Liver (tissue), 3 donors: ENCODE data around the gene BAIAP2.

ENCODE experiments used
- ATF3 ChIP-seq: IDR thresholded peaks from 2 replicates; pipeline ENCODE4 v1.6.1; 2016; ENCODE audit warnings: antibody characterized with exemption
- CTCF ChIP-seq: fragments of 150-350 bp; IDR thresholded peaks from 2 replicates; pipeline ENCODE4 v1.5.1; 2017; ENCODE audit warnings: improper control_type of control experiment, low read depth, low read length; ENCODE audit not compliant: missing input control
- EGR1 ChIP-seq, 2 donors: IDR thresholded peaks; 2 replicates each; pipeline ENCODE4 v1.6.1; 2016 to 2018; ENCODE audit warnings: antibody characterized with exemption in 2 of 2, low read depth in 2 of 2
- HNF4A ChIP-seq, 2 donors: conservative IDR thresholded peaks; 2 replicates each; pipeline ENCODE4 v1.6.1; 2016; ENCODE audit warnings: antibody characterized with exemption in 2 of 2, mild to moderate bottlenecking in 2 of 2
- HNF4G ChIP-seq: IDR thresholded peaks from 2 replicates; pipeline ENCODE4 v1.6.1; 2016; ENCODE audit warnings: antibody characterized with exemption
- JUND ChIP-seq, 2 donors: IDR thresholded peaks; 2 replicates each; pipeline ENCODE4 v1.6.1; 2016; ENCODE audit warnings: antibody characterized with exemption in 2 of 2
- MAX ChIP-seq: IDR thresholded peaks from 2 replicates; pipeline ENCODE4 v1.6.1; 2016; ENCODE audit warnings: antibody characterized with exemption
- NR2F2 ChIP-seq: IDR thresholded peaks from 2 replicates; pipeline ENCODE4 v1.6.1; 2016; ENCODE audit warnings: antibody characterized with exemption
- RAD21 ChIP-seq, 2 donors: IDR thresholded peaks; 2 replicates each; pipeline ENCODE4 v1.6.1; 2016; ENCODE audit warnings: antibody characterized with exemption in 2 of 2, mild to moderate bottlenecking in 2 of 2
- REST ChIP-seq: IDR thresholded peaks from 2 replicates; pipeline ENCODE4 v1.6.1; 2016; ENCODE audit warnings: antibody characterized with exemption, mild to moderate bottlenecking
- SP1 ChIP-seq: IDR thresholded peaks from 2 replicates; pipeline ENCODE4 v1.6.1; 2018; ENCODE audit warnings: antibody characterized with exemption, mild to moderate bottlenecking
- TAF1 ChIP-seq: conservative IDR thresholded peaks from 2 replicates; pipeline ENCODE4 v1.6.1; 2016; ENCODE audit warnings: antibody characterized with exemption, mild to moderate bottlenecking
- YY1 ChIP-seq: IDR thresholded peaks from 2 replicates; pipeline ENCODE4 v1.6.1; 2016; ENCODE audit warnings: antibody characterized with exemption, mild to moderate bottlenecking
- donor health status: healthy.
- donor health status: healthy.

GRCh38 chr17:81127526-81128177, 92.7 kb downstream of the BAIAP2 start:
- TF ChIP-seq TAF1 (no peak), CTCF (no peak), MAX (no peak), YY1 (no peak), HNF4G (no peak), EGR1 (IDR thresholded peaks at IDR 0.05; ENCODE audit: low read depth in 2 of 2) (no peak), HNF4A (conservative IDR thresholded peaks at IDR 0.05) (no peak), RAD21 (IDR thresholded peaks at IDR 0.05) (no peak), ATF3 (no peak), REST (no peak), SP1 (no peak), JUND (IDR thresholded peaks at IDR 0.05) (no peak), NR2F2 (no peak)
